B cell (primary cell): ENCODE data around the gene NOC4L. TPM values are rescaled to one million over a fixed set of nuclear protein-coding genes. Genes with fewer than 3 reads are reported as not detected.

Experiments
- ATAC-seq: fragments of 200-7000 bp; cut with Tn5 transposase; one replicate; pipeline ENCODE4 v1.10.0; 2021; ENCODE audit warnings: low read depth, mild to moderate bottlenecking, moderate number of reproducible peaks, moderate library complexity
- CTCF ChIA-PET: fragments of 350-600 bp; sonication (Branson Sonifier 250); formaldehyde crosslinking; loops from one replicate; lab custom pipeline; 2021; ENCODE audit warnings: antibody characterized with exemption, inconsistent platforms; lab: Charles Lee
- POLR2A ChIA-PET: fragments of 350-600 bp; sonication (Branson Sonifier 250); formaldehyde crosslinking; loops from one replicate; lab custom pipeline; 2021; ENCODE audit warnings: antibody characterized with exemption; lab: Charles Lee
- DNase-seq: peaks from one replicate; pipeline ENCODE4 v3.0.0; 2013
- H2AFZ ChIP-seq: 2 replicates; pipeline ENCODE4 v1.6.1; 2012; ENCODE audit warnings: mild to moderate bottlenecking, low read depth, low read length; ENCODE audit not compliant: insufficient read depth, poor library complexity, severe bottlenecking
- H3K27ac ChIP-seq, 2 donors: 1 replicate in 1 of 2; 2 replicates in 1 of 2; pipeline ENCODE4 v1.5.1; 2012 to 2013; ENCODE audit warnings: low read length in 2 of 2, mild to moderate bottlenecking in 2 of 2, moderate library complexity in 1 of 2
- H3K27me3 ChIP-seq, 4 experiments: fragments of 200-600 bp in 1 of 4; sonication (generic) in 1 of 4; replicated peaks in 1 of 4; 1 replicate in 2 of 4; 2 replicates in 2 of 4; pipeline versions ENCODE4 v1.6.1 to v1.7.0; 2013 to 2016; ENCODE audit warnings: low read length in 3 of 4, mild to moderate bottlenecking in 2 of 4, mixed read lengths in 1 of 4, moderate library complexity in 1 of 4; ENCODE audit not compliant: insufficient read depth in 4 of 4, control insufficient read depth in 3 of 4; ENCODE audit errors: control extremely low read depth in 1 of 4
- H3K36me3 ChIP-seq, 2 experiments: replicated peaks in 1 of 2; 1 replicate in 1 of 2; 2 replicates in 1 of 2; pipeline versions ENCODE4 v1.6.1 to v1.7.1; 2013; ENCODE audit warnings: low read length in 1 of 2; ENCODE audit not compliant: insufficient read depth in 2 of 2, control insufficient read depth in 1 of 2; ENCODE audit errors: control extremely low read depth in 1 of 2, extremely low read depth in 1 of 2
- H3K4me1 ChIP-seq, 2 donors: fragments of 200-600 bp in 1 of 2; sonication (generic) in 1 of 2; 1 replicate in 1 of 2; 2 replicates in 1 of 2; pipeline versions ENCODE4 v1.5.1 to v1.6.1; 2013 to 2017; ENCODE audit warnings: low read length in 2 of 2; ENCODE audit not compliant: control insufficient read depth in 2 of 2, insufficient read depth in 2 of 2
- H3K4me2 ChIP-seq: replicated peaks from 2 replicates; pipeline ENCODE3; 2012; ENCODE audit warnings: mild to moderate bottlenecking, low read depth, low read length; ENCODE audit not compliant: poor library complexity, severe bottlenecking
- H3K4me3 ChIP-seq, 5 experiments: fragments of 200-600 bp in 1 of 5; sonication (generic) in 1 of 5; 1 replicate in 3 of 5; 2 replicates in 2 of 5; pipeline versions ENCODE4 v1.5.1 to v1.7.0; 2011 to 2016; ENCODE audit warnings: low read length in 4 of 5, mild to moderate bottlenecking in 4 of 5, low read depth in 2 of 5, control low read depth in 1 of 5, moderate library complexity in 1 of 5; ENCODE audit not compliant: insufficient read depth in 1 of 5; ENCODE audit errors: control extremely low read depth in 1 of 5, extremely low read depth in 1 of 5
- H3K79me2 ChIP-seq: fragments of 200-600 bp; sonication (generic); one replicate; pipeline ENCODE4 v1.6.0; 2016; ENCODE audit warnings: low read length; ENCODE audit not compliant: control insufficient read depth, insufficient read depth
- H3K9ac ChIP-seq: fragments of 200-600 bp; sonication (generic); 2 replicates; pipeline ENCODE4 v1.6.1; 2017; ENCODE audit warnings: mild to moderate bottlenecking, low read length, moderate library complexity
- H3K9me3 ChIP-seq, 3 donors: one replicate each; pipeline versions ENCODE4 v1.6.1 to v1.7.1; 2013; ENCODE audit warnings: low read length in 2 of 3; ENCODE audit not compliant: control insufficient read depth in 2 of 3, insufficient read depth in 1 of 3; ENCODE audit errors: control extremely low read depth in 1 of 3
- H4K20me1 ChIP-seq: 2 replicates; pipeline ENCODE4 v1.6.0; 2012; ENCODE audit warnings: mild to moderate bottlenecking, low read length; ENCODE audit not compliant: insufficient read depth, control insufficient read depth, poor library complexity, severe bottlenecking
- H3K27ac Mint-ChIP-seq: one replicate; pipeline ENCODE4 v1.8.0; 2021; ENCODE audit warnings: mixed read lengths
- H3K27me3 Mint-ChIP-seq: one replicate; pipeline ENCODE4 v1.8.0; 2021; ENCODE audit warnings: mixed read lengths
- H3K4me1 Mint-ChIP-seq: one replicate; pipeline ENCODE4 v1.8.0; 2021; ENCODE audit warnings: mixed read lengths
- H3K4me3 Mint-ChIP-seq: one replicate; pipeline ENCODE4 v1.8.0; 2021; ENCODE audit warnings: mixed read lengths
- H3K9me3 Mint-ChIP-seq: one replicate; pipeline ENCODE4 v1.8.0; 2022; ENCODE audit warnings: mixed read lengths; ENCODE audit not compliant: insufficient read depth
- EZH2 ChIP-seq: IDR thresholded peaks from 2 replicates; pipeline ENCODE4 v1.6.1; 2012; ENCODE audit warnings: borderline replicate concordance, low read depth, mild to moderate bottlenecking, moderate library complexity, low read length; ENCODE audit not compliant: insufficient read depth, poor library complexity, severe bottlenecking
- WGBS: methylation state at CpG from one replicate; pipeline ENCODE4 v1.1.5; 2013; ENCODE audit warnings: missing lambda C conversion rate; ENCODE audit not compliant: insufficient coverage; 5-methylcytosine and 5-hydroxymethylcytosine counted together
- intact Hi-C: fragments of 100-400 bp; cut with micrococcal nuclease; formaldehyde crosslinking; loops from one replicate; pipeline ENCODE4 v1.10.0; 2022
- polyA plus RNA-seq: library from polyadenylated mRNA; depleted of rRNA; stranded (reverse); fragments of >200 nt; gene quantifications from 2 replicates; pipeline ENCODE4 v1.2.3, GENCODE V29; 2012
- total RNA-seq, 2 donors: library from RNA; stranded (reverse); fragments of 120-200 nt in 1 of 2; gene quantifications; 1 replicate in 1 of 2; 2 replicates in 1 of 2; pipeline versions ENCODE4 v1.2.3 to v1.2.4, GENCODE V29; 2013 to 2022
- TF ChIP-seq, protein P1 (sequence below): fragments of 200-600 bp; IDR thresholded peaks from one replicate; pipeline ENCODE4 v1.8.0; 2022; ENCODE audit warnings: antibody characterized with exemption, mild to moderate bottlenecking

NOC4L gene
- total and polyA plus RNA-seq, 2 donors (not counting 1 experiment from before 2014, with no cell fraction given) = 13.1 to 21.9 TPM

DNA sequence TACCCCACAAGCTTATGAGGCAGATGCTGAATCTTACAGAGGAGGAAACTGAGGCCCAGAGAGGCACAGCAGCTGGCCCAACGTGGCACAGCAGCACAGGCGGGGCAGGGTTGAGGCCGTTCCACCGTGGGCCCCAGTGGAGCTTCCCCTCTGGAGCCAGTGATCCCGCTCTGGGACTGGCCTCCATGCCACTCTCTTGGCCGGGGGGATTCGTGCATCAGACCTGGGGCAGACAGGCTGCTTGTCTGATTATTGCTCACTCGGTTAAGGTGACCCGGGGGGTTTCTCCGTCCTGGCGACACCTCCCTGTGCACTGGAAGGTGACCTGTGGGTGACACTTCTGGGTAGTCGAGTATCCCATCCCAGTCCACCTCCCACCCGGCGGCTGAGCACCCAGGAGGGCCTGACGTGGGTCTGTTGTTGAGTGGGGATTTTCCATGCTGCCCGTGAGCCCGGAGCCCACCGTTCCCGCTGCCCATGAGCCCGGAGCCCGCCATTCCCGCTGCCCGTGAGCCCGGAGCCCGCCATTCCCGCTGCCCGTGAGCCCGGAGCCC is 27.8 kb downstream of the NOC4L start:
- H3K27me3 Mint-ChIP-seq = peaks cover 23% of the 10 kb centered on the region
- H4K20me1 ChIP-seq = no peaks in the 10 kb centered on the region
- H3K27ac Mint-ChIP-seq = no peak overlapping the region
- H3K4me1 ChIP-seq = peaks cover 8 to 9% of the 10 kb centered on the region in 2 donors
- no peaks in the 10 kb centered on the region for H3K79me2 ChIP-seq
- ATAC-seq = no peak
- no peak overlapping the region for H3K4me3 ChIP-seq
- H3K4me3 Mint-ChIP-seq = no peak overlapping the region
- no peaks in the 10 kb centered on the region for H3K9me3 ChIP-seq
- TF ChIP-seq, protein P1, sequence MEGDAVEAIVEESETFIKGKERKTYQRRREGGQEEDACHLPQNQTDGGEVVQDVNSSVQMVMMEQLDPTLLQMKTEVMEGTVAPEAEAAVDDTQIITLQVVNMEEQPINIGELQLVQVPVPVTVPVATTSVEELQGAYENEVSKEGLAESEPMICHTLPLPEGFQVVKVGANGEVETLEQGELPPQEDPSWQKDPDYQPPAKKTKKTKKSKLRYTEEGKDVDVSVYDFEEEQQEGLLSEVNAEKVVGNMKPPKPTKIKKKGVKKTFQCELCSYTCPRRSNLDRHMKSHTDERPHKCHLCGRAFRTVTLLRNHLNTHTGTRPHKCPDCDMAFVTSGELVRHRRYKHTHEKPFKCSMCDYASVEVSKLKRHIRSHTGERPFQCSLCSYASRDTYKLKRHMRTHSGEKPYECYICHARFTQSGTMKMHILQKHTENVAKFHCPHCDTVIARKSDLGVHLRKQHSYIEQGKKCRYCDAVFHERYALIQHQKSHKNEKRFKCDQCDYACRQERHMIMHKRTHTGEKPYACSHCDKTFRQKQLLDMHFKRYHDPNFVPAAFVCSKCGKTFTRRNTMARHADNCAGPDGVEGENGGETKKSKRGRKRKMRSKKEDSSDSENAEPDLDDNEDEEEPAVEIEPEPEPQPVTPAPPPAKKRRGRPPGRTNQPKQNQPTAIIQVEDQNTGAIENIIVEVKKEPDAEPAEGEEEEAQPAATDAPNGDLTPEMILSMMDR = no peak
- no peak for TF ChIP-seq EZH2
- H3K36me3 ChIP-seq = no peaks in the 10 kb centered on the region
- intact Hi-C loops = no loop called here
- ChIA-PET POLR2A (no interaction called here), CTCF (interaction anchor here (0.6 kb wide), 1 partner anchor 519 kb away, joined by 3 read pairs; no protein-coding TSS in a partner anchor)
- H3K27ac ChIP-seq = no peak overlapping the region
- WGBS = 86% methylated on average over 14 of the region's 28 CpGs
- H3K4me2 ChIP-seq = no peak overlapping the region
- no peaks in the 10 kb centered on the region for H3K9me3 Mint-ChIP-seq
- no peak overlapping the region for H2AFZ ChIP-seq
- H3K9ac ChIP-seq = no peak overlapping the region
- no peak for DNase-seq
- H3K4me1 Mint-ChIP-seq = peaks cover 12% of the 10 kb centered on the region
- peaks cover 0 to 43% (median 5%) of the 10 kb centered on the region in 4 experiments for H3K27me3 ChIP-seq

- no peaks in the 10 kb centered on the region for H3K9me3 ChIP-seq
- no peak for TF ChIP-seq EZH2
- TF ChIP-seq, protein P1 = no peak
- H3K4me3 ChIP-seq = no peak overlapping the region
- Mint-ChIP-seq H3K27me3 (peaks cover 23% of the 10 kb centered on the region), H3K4me3 (no peak overlapping the region), H3K27ac (no peak overlapping the region), H3K9me3 (no peaks in the 10 kb centered on the region), H3K4me1 (peaks cover 12% of the 10 kb centered on the region)
- H3K27ac ChIP-seq = no peak overlapping the region
- ChIA-PET CTCF (no interaction called here), POLR2A (no interaction called here)
- H4K20me1 ChIP-seq = no peaks in the 10 kb centered on the region
- no peaks in the 10 kb centered on the region for H3K79me2 ChIP-seq
- peak overlapping the region; percentile 12 for H3K4me2 ChIP-seq
- no peak for DNase-seq
- 47% methylated on average over 13 of the region's 15 CpGs for WGBS
- H2AFZ ChIP-seq = no peak overlapping the region
- no peaks in the 10 kb centered on the region for H3K36me3 ChIP-seq
- peaks cover 8 to 9% of the 10 kb centered on the region in 2 donors for H3K4me1 ChIP-seq
- H3K9ac ChIP-seq = no peak overlapping the region
- H3K27me3 ChIP-seq = peaks cover 0 to 45% (median 5%) of the 10 kb centered on the region in 4 experiments
- intact Hi-C loops = no loop called here
- ATAC-seq = no peak
These were observed 28.4 kb downstream of the NOC4L start for GRCh38 chr12:132172619-132173018.
